ENCODE measurements around the gene ELFN2. TPM values are rescaled to one million over a fixed set of nuclear protein-coding genes. Genes with fewer than 3 reads are reported as not detected.

The ELFN2 gene
- total RNA-seq, 2 donors from 2014 or later = not detected

DNA sequence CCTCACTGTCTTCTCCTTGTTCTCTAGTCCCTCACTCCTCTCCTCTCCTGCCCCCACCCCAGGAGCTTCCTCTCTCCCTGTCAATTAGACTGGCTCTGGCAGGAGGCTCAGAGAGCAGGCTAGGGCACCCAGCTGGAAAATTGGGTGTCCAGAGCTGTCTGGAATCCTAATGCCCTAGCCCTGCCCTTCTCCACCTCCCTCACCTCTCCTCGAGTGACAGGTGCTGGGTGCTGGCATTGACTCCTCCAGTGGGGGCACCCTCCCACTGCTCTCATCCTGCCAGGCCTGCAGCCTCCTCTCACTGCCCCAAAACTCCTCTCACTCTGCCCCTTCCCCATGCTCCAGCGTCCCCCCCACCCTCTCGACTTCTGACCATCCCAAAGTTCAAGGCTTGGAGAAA is 76.0 kb downstream of the ELFN2 start:
- no peaks in the 10 kb centered on the region for H3K27me3 ChIP-seq
- no peak overlapping the region for H3K27ac ChIP-seq
- H3K36me3 ChIP-seq = no peaks in the 10 kb centered on the region
- no peak for DNase-seq (ENCODE audit: low spot score)
- H3K9me3 ChIP-seq = no peaks in the 10 kb centered on the region
- peaks cover 0 to 2% of the 10 kb centered on the region in 2 donors for H3K4me1 ChIP-seq
- TF ChIP-seq, protein P1, sequence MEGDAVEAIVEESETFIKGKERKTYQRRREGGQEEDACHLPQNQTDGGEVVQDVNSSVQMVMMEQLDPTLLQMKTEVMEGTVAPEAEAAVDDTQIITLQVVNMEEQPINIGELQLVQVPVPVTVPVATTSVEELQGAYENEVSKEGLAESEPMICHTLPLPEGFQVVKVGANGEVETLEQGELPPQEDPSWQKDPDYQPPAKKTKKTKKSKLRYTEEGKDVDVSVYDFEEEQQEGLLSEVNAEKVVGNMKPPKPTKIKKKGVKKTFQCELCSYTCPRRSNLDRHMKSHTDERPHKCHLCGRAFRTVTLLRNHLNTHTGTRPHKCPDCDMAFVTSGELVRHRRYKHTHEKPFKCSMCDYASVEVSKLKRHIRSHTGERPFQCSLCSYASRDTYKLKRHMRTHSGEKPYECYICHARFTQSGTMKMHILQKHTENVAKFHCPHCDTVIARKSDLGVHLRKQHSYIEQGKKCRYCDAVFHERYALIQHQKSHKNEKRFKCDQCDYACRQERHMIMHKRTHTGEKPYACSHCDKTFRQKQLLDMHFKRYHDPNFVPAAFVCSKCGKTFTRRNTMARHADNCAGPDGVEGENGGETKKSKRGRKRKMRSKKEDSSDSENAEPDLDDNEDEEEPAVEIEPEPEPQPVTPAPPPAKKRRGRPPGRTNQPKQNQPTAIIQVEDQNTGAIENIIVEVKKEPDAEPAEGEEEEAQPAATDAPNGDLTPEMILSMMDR (IDR thresholded peaks at IDR 0.05) = no peak
- no peak overlapping the region for H3K4me3 ChIP-seq

DNA sequence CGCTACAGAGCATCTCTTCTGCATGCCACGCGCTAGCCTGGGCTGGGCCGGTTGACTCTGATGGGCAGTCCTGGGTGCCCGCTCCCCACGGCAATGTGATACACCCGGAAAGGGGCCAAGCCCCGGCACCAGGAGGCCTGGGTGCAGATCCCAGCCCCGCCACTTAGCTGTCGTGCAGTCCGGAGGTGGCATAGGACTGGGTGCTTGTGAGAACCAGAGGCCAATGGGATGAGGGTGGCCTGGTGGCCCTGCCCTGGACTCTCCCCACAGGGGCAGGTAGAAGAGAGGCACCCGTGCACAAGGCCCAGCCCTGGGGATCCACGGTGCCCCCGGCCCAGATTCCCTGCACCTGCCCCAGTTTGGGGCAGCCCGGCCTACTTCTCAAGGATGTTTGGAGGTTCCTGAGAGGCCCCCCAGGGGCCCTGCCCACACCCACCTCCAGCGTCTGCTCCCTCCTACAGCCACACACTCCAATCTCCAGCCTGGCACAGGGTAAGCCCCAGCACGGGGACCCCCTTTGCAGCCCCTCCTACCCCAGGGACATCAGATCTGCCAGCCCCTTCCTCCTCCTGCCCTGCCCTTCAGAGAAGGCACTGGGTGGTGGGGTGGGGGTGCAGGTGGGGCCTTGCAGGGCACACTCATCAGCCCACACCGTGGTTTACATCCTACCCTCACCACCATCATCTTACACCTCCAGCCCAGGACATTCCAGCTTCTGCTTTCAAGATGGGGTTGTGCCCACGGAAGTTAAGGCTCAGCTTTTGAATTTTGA is 78.0 kb downstream of the ELFN2 start:
- Histone ChIP-seq H3K9me3 (no peaks in the 10 kb centered on the region), H3K4me3 (no peak overlapping the region)

DNA sequence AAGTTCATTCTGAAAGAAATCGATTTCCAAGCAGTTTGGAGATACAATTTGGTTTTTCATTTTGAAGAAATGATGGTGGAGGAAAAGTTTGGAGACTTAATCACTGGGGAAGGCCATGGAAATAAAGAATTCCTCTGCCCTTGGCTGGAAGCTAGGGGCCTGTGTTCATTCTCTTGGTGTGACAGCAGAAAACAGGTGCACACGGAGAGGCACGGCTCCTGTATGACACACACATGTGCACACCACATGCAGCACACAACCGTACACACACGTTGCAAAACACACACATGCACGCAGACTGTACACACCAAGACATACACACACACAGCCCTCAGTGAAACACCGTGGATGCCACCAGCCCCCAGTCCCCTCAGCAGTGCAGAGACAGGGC is 80.8 kb downstream of the ELFN2 start:
- TF ChIP-seq, protein P1 (IDR thresholded peaks at IDR 0.05) = no peak
- Histone ChIP-seq H3K4me3 (no peak overlapping the region), H3K27ac (no peak overlapping the region), H3K9me3 (no peaks in the 10 kb centered on the region), H3K36me3 (no peaks in the 10 kb centered on the region), H3K27me3 (no peaks in the 10 kb centered on the region), H3K4me1 (peaks cover 0 to 8% of the 10 kb centered on the region in 2 donors)
- DNase-seq (ENCODE audit: low spot score) = no peak

More for the DNA sequence above, 78.0 kb downstream of the ELFN2 start:
- H3K27me3 ChIP-seq = no peaks in the 10 kb centered on the region
- peaks cover 0 to 8% of the 10 kb centered on the region in 2 donors for H3K4me1 ChIP-seq
- no peaks in the 10 kb centered on the region for H3K36me3 ChIP-seq
- no peak for DNase-seq (ENCODE audit: low spot score)
- H3K27ac ChIP-seq = no peak overlapping the region
- TF ChIP-seq, protein P1 (IDR thresholded peaks at IDR 0.05) = no peak

DNA sequence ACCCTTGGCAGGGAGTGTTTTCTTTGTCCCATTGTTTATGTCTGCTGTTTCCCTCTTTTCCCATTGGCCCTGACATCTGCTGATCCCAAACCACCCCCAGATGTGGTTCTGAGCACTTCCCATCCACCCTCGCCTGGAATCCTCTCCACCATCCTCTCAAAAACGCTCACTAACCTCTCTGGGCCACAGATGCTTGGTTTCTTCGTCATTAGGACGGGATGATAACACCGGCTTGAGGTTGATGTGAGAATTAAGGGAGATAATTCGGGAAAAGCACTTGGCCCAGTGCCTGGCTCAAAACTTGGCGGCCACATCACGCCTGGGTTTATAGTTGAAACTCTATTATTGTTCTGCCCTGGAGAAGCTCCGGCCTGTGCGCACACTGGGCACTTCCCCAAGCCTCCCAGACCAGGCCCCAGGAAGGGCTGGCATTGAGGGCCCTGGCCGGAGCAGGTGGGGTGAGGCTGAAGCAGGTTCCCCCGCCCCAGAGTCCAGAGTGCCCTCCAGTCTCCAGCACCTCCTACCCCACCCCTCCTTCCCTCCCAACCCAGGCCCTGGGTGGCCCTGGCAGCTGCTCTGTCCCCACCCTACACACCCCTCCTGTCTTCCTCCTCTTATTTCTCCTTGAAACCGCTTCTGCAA is 81.3 kb downstream of the ELFN2 start:
- Histone ChIP-seq H3K36me3 (no peaks in the 10 kb centered on the region), H3K4me3 (no peak overlapping the region), H3K4me1 (peaks cover 0 to 8% of the 10 kb centered on the region in 2 donors), H3K9me3 (no peaks in the 10 kb centered on the region), H3K27me3 (no peaks in the 10 kb centered on the region), H3K27ac (no peak overlapping the region)
- no peak for DNase-seq (ENCODE audit: low spot score)
- TF ChIP-seq, protein P1 (IDR thresholded peaks at IDR 0.05) = no peak

DNA sequence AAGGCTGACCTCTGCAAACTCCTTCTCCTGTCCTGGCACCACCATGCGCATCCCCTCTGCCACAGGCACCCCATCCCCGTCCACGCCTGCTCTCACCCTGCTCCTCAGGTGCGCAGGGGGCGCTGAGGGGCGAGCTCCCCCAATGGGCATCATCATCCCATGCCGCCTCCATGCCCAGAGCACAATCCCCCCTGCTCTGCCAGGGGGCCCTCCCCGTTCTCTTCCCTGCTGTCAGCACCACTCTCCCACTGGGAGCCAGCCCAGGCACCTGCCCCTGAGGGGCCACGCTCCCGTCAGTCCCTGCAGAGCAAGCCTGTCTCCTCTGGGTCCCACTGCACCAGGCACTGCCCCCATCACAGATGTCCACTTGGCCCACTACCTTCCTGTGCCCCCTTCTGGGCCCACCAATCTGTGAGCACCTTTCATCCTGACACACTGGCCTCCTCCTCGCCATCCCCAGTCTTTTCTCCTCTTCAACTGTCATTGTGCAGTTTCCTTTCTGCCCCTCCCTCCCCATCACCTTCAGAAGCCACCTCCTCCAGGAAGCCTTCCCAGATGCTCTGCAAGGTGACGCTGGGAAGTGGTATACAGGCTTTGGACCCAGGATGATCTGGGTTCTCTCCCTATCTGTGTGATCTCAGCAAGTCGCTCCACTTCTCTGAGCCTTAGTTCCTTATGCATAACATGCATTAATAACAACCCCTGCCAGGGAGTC is 82.4 kb downstream of the ELFN2 start:
- H3K36me3 ChIP-seq = no peaks in the 10 kb centered on the region
- H3K4me3 ChIP-seq = no peak overlapping the region
- H3K9me3 ChIP-seq = no peaks in the 10 kb centered on the region
- H3K27me3 ChIP-seq = no peaks in the 10 kb centered on the region
- no peak overlapping the region for H3K27ac ChIP-seq
- DNase-seq (ENCODE audit: low spot score) = no peak
- H3K4me1 ChIP-seq = peaks cover 0 to 8% of the 10 kb centered on the region in 2 donors
- TF ChIP-seq, protein P1 (IDR thresholded peaks at IDR 0.05) = no peak

Data from right atrium auricular region (tissue), 2 donors.